Measurements from ENCODE around the gene HAUS2.
A peak's percentile ranks its signal among the peaks of the same experiment; 100 is the strongest.
"Not testable (repeated sequence)": the region's sequence is repeated elsewhere in the genome, so short reads cannot be mapped to it uniquely, and the experiment has no call there.

Gene HAUS2

GRCh38 chr15:42548249-42549031 lies at the start of gene HAUS2, which contains the start of gene LRRC57:
HAUS2 (plus strand) TSS chr15:42548838; CDS start chr15:42548873, 35 bp downstream.
LRRC57 (minus strand) TSS chr15:42548793; CDS start chr15:42548434, 359 bp downstream.
- DNase-seq (ENCODE audit: low read depth, low spot score) = peak; percentile 31

GRCh38 chr15:42499858-42500609 lies 48.6 kb upstream of the HAUS2 start:
- no peak for DNase-seq (ENCODE audit: low read depth, low spot score)

GRCh38 chr15:42502477-42502876 lies 46.2 kb upstream of the HAUS2 start:
- no peak for DNase-seq (ENCODE audit: low read depth, low spot score)

GRCh38 chr15:42503825-42504224 lies 44.8 kb upstream of the HAUS2 start:
- DNase-seq (ENCODE audit: low read depth, low spot score) = no peak

GRCh38 chr15:42504631-42505030 lies 44.0 kb upstream of the HAUS2 start:
- DNase-seq (ENCODE audit: low read depth, low spot score) = no peak

- DNase-seq (ENCODE audit: low read depth, low spot score) = no peak
Observed at GRCh38 chr15:42507514-42507913, 41.1 kb upstream of the HAUS2 start.

GRCh38 chr15:42508263-42508690 lies 40.4 kb upstream of the HAUS2 start:
- no peak for DNase-seq (ENCODE audit: low read depth, low spot score)

GRCh38 chr15:42510258-42511006 lies 38.2 kb upstream of the HAUS2 start:
- DNase-seq (ENCODE audit: low read depth, low spot score) = no peak

- DNase-seq (ENCODE audit: low read depth, low spot score) = no peak
Observed at GRCh38 chr15:42511007-42511391, 37.6 kb upstream of the HAUS2 start.

- DNase-seq (ENCODE audit: low read depth, low spot score) = no peak
Observed at GRCh38 chr15:42523331-42523730, 25.3 kb upstream of the HAUS2 start.

GRCh38 chr15:42528970-42529369 lies 19.7 kb upstream of the HAUS2 start:
- no peak for DNase-seq (ENCODE audit: low read depth, low spot score)

GRCh38 chr15:42533246-42533645 lies 15.4 kb upstream of the HAUS2 start:
- no peak for DNase-seq (ENCODE audit: low read depth, low spot score)

- DNase-seq (ENCODE audit: low read depth, low spot score) = no peak
Observed at GRCh38 chr15:42544853-42545629, 3.6 kb upstream of the HAUS2 start.

- peak; percentile 13 for DNase-seq (ENCODE audit: low read depth, low spot score)
Observed at GRCh38 chr15:42547918-42548248, 755 bp upstream of the HAUS2 start.

- no peak for DNase-seq (ENCODE audit: low read depth, low spot score)
Observed at GRCh38 chr15:42549032-42549491, 424 bp downstream of the HAUS2 start.

GRCh38 chr15:42549741-42550392 lies 1.2 kb downstream of the HAUS2 start:
- DNase-seq (ENCODE audit: low read depth, low spot score) = no peak

GRCh38 chr15:42553554-42553953 lies 4.9 kb downstream of the HAUS2 start:
- DNase-seq (ENCODE audit: low read depth, low spot score) = no peak

- not testable (repeated sequence) for DNase-seq (ENCODE audit: low read depth, low spot score)
Observed at GRCh38 chr15:42556550-42557207, 8.0 kb downstream of the HAUS2 start.

- DNase-seq (ENCODE audit: low read depth, low spot score) = no peak
Observed at GRCh38 chr15:42558739-42559138, 10.1 kb downstream of the HAUS2 start.

All from smooth muscle cell of the brain vasculature (primary cell).